Measurements from ENCODE around the gene GNG11.
"Not testable (repeated sequence)": the region's sequence is repeated elsewhere in the genome, so short reads cannot be mapped to it uniquely, and the experiment has no call there.

GNG11 gene

GRCh38 chr7:93911661-93912060 is 9.9 kb upstream of the GNG11 start:
- not testable (repeated sequence) for DNase-seq (ENCODE audit: low spot score)

- DNase-seq (ENCODE audit: low spot score): no peak
These were observed 8.3 kb upstream of the GNG11 start for GRCh38 chr7:93913197-93913596.

DNA sequence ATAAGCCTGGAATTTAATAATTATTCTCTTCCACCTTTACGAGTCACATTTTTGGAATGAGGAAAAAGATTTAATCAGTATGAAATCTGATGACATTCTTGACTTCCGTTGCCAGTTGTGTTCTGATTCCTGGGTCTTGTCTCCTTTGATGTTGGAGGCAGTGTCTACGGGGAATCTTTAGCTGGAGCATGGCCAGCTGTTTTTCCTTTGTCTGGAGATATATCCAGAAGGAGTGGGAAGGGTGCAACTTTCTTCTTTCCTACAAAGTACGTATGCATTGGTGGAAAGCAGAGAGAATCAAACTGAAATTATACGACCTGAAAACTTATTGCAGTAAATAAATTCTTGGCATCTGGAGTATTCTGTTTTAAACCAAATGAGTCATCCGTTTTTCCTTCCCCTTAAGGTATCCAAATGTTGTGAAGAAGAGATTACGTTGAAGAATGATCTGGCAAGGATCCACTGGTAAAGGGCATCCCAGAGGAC is 6.9 kb upstream of the GNG11 start:
- DNase-seq (ENCODE audit: low spot score): peak; percentile 66

GRCh38 chr7:93915206-93915842 is 6.2 kb upstream of the GNG11 start:
- DNase-seq (ENCODE audit: low spot score): not testable (repeated sequence)

- not testable (repeated sequence) for DNase-seq (ENCODE audit: low spot score)
These were observed 5.6 kb upstream of the GNG11 start for GRCh38 chr7:93915888-93916287.

DNA sequence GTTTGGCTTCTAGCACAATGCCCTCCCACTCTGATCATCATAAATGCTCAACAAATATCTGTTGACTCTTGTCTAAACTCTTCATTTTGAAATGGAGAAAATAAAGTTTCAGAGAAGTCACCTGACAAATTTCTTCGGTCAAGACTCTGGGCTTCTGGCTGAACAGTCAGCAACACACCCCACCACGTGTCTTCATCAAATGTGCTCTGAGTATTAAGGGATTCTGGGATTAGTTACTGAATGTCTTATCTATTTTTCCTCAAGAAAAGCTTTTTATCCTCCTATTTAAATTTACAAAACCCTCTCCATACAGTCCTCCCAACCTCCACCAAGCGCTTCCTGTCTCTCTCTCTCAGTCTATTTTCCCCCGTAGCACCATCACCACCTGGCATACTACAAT is 5.2 kb upstream of the GNG11 start:
- not testable (repeated sequence) for DNase-seq (ENCODE audit: low spot score)

GRCh38 chr7:93920496-93921182 is 896 bp upstream of the GNG11 start:
- DNase-seq (ENCODE audit: low spot score): no peak

DNA sequence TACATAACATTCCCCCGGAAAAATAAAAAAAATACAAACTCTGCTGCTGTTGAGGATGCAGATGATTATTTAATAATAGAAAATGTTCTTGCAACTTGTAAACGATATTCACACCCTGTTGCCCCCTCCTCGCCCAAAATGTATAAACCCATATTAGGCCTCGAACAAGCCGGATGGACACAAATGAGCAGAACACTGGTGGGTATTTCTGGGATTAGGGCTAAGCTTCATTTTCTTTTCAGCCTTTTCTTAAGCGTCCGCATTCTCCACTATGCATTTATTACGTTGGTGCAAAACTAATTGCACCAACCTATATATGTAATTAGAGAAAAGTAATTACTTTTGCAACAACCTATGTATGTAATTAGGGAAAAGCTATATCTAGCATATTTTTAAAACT is 349 bp upstream of the GNG11 start:
- DNase-seq (ENCODE audit: low spot score): no peak

DNA sequence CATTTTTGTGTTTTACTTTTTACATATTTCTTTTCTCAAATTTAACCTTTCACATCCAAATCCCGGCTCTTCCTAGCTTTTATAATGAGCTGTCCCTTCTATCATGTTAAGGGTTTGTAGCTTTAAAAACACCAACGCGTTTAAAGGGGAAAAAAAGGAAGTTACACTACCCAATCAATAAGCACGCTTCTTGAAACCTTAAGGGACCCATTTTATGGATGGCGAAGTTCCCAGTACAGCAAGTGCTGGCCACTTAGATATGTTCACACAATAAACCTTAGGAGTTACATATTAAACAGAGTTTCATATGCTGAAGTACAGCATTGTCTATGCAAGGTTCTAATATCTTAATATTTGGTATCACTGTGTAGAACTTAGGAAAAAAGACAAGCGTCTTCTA is 1.8 kb downstream of the GNG11 start:
- DNase-seq (ENCODE audit: low spot score): no peak

DNA sequence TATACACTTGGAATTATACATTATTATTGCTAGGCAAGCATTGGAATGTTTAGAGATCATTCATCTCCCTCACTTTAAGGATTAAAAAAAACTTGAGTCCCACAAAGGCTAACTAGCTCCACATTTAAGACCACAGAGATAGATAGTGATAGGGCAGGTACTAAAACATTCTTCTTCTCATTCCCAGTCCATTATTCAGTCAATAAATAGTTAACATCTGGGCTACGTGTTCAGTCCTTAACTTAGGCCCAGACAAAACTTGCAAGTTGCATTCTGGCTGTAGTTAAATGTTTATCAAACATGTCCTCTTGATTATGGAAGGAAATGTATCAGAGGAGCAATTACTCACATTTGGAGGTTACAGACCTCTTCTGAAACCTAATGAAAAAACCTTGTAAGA is 2.4 kb downstream of the GNG11 start:
- DNase-seq (ENCODE audit: low spot score): no peak

- DNase-seq (ENCODE audit: low spot score): no peak
These were observed 5.3 kb downstream of the GNG11 start for GRCh38 chr7:93926800-93927199.

DNA sequence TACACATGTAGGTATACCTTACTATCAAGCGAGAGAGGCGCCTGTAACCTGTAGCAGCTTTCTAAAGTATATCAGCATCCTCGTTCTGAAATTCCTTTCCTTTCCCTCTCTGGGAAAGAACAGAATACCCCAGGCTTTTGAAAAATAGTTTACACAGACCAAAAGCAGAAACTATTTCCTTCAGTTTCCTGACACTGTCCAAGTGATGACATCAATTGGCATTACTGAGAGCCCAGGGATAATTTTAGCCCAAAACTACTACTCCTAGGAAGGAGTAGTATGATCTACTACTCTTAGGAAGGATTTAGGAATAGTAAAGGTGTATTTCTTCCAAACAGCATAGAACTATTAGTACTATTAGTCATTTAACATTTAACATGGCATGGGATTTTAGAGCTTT is 6.0 kb downstream of the GNG11 start:
- DNase-seq (ENCODE audit: low spot score): no peak

DNA sequence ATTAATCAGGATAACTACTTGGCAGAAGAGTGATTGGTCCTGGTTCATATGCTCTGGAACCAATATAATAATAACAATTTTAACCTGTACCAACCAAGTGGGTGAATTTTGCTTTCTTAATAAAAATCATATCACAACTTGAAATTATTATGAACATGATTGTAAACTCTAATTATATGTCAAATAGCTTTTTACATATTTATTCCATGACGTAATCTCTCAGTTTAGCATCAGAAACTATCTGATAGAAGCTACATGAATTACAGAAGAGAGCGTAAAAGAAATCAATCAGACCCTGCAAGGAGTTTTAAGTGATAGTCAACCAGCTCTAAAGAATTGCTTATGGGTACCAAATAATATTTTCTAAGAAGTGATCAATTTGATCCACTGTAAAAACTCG is 10.1 kb downstream of the GNG11 start:
- DNase-seq (ENCODE audit: low spot score): no peak

DNA sequence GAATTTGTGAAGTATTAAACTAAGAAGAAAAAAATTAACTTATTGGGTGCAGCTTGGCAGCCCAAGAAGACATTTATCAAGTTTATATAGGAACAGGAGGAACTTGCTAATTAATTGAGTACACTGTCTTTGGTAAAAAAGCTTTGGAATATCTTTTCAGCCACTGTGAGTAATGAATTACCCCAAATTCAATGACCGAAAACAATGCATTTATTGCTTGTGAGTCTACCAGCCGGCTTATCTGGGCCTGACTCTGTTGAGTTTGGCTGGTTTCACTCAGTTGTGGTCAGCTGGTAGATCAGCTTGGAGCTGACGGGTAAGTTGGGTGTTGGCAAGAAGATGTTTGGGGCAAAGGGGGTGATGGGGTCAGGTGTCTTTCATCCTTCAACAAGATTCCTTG is 11.6 kb downstream of the GNG11 start:
- DNase-seq (ENCODE audit: low spot score): no peak

GRCh38 chr7:93935102-93935501 is 13.6 kb downstream of the GNG11 start:
- DNase-seq (ENCODE audit: low spot score): no peak

DNA sequence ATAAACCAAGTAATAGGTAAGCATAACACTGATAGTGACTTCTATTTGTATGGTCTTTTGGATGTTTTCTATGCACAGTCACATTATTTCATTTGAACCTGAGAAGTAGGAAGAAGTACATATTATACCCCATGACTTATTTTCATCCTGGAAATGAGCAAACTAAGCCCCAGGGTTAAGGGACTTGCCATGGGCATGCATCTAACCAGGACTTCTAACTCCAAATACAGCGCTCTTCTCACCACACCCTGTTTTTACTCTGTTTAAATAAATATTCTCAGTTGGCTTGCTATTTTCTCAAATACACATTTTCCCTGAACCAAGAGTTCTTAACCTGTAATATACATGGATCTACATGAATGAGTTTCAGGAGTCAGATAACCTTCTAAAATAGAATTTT is 16.3 kb downstream of the GNG11 start:
- no peak for DNase-seq (ENCODE audit: low spot score)

DNA sequence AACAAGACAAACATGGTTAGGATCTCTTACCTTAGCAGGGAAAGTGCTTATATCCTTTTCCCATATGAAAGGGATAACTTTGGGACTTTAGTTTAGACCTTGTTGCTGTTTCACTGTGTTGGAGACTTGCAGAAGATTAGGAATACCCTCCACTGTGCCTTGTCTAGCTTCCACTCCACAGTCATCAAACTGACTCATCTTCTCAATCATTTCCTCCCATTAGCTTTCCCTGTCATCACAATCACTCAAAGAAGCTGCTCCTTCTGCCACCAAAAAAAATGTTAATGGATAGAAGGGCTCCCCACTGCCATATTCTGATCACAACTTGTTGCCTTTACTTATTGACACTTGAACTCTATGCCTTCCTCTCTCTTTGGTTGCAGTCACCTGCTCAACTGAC is 16.8 kb downstream of the GNG11 start:
- no peak for DNase-seq (ENCODE audit: low spot score)

DNA sequence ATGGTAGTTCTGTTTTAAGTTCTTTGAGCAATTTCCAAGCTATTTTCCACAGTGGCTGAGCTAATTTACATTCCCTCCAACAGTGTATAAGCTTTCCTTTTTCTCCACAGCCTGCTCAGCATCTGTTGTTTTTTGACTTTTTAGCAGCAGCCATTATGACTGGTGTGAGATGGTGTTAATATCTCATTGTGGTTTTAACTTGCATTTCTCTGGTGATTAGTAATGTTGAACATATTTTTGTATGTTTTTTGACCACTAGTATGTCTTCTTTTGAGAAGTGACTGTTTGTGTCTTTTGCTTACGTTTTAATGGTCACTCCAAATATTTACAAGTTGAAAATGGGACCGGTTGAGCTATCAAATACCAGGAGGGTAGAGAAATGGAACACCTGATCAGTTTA is 20.4 kb downstream of the GNG11 start:
- DNase-seq (ENCODE audit: low spot score): no peak

GRCh38 chr7:93943816-93944540 is 22.4 kb downstream of the GNG11 start:
- DNase-seq (ENCODE audit: low spot score): no peak

- DNase-seq (ENCODE audit: low spot score): no peak
These were observed 23.1 kb downstream of the GNG11 start for GRCh38 chr7:93944673-93945072.

- DNase-seq (ENCODE audit: low spot score): no peak
These were observed 23.5 kb downstream of the GNG11 start for GRCh38 chr7:93945083-93945482.

- DNase-seq (ENCODE audit: low spot score): no peak
These were observed 24.4 kb downstream of the GNG11 start for GRCh38 chr7:93945756-93946535.
